Measurements from ENCODE around the gene CDY2A.
"Not testable (repeated sequence)": the region's sequence is repeated elsewhere in the genome, so short reads cannot be mapped to it uniquely, and the experiment has no call there.

DNA sequence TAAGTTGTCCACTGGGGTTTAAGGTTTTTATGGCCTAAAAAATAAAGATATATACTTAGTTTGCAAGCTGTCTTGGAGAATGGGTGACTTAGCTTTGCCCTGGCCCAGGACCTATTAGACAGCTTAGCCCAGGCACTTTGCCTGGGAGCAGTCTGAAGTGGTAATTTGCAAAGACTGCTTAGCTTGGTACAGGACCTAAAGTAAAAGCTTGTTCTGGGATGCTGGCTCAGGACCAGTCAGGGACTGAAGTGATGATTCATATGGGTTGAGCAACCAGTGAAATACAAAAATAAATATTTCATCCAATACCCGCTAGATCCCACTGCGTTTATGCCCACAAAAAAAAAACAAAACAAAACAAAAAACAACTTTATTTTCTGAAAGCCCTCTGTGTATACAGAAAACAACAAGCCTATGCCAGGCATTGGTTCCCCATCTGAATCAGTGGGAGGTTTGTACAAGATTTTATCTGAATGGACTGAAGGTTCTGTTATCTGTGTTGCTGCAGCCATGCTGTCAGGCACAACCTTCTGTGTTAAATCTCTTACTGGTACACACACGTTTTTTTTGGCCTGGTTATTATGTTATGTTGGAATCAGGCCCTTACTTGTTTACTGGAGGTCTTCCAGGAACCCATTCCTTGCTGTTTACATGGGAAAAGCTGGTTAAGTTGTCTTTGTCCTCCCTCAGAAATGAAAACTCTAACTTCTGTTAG is 8.7 kb downstream of the CDY2A start:
- not testable (repeated sequence) for TF ChIP-seq PPARA (CRISPR knock-in tag; IDR thresholded peaks at IDR 0.05; ENCODE audit: borderline replicate concordance); ZFP30 (CRISPR knock-in tag; IDR thresholded peaks at IDR 0.05)
